ENCODE measurements around the gene SUCLG2. TPM values are rescaled to one million over a fixed set of nuclear protein-coding genes. Genes with fewer than 3 reads are reported as not detected.

SUCLG2 gene
- total RNA-seq, 3 donors from 2014 or later (not counting 1 experiment from before 2014, with no cell fraction given) = 43.6 to 55.8 (median 49.9) TPM

GRCh38 chr3:67692621-67693020 is 38.2 kb upstream of the SUCLG2 start:
- Histone ChIP-seq H3K4me1 (ENCODE audit: control insufficient read depth, insufficient read depth, low read length) (no peaks in the 10 kb centered on the region), H3K9me3 (ENCODE audit: control insufficient read depth, insufficient read depth, low read length) (no peaks in the 10 kb centered on the region), H3K4me3 (ENCODE audit: low read length) (no peak overlapping the region), H3K27ac (ENCODE audit: low read length) (no peak overlapping the region), H3K36me3 (ENCODE audit: control insufficient read depth, insufficient read depth, low read length) (no peaks in the 10 kb centered on the region), H3K27me3 (ENCODE audit: control insufficient read depth, insufficient read depth, low read length) (no peaks in the 10 kb centered on the region)
- DNase-seq (no peak), ATAC-seq (no peak)
- H3K9me3 Mint-ChIP-seq = peaks cover 0 to 2% of the 10 kb centered on the region in 2 donors
- WGBS (ENCODE audit: insufficient coverage) = 77% methylated on average over 4 of the region's 4 CpGs
- no peak overlapping the region for H3K27ac Mint-ChIP-seq
- H3K27me3 Mint-ChIP-seq (ENCODE audit: low read depth in 2 of 2) = peaks cover 21 to 61% of the 10 kb centered on the region in 2 donors
- no peaks in the 10 kb centered on the region for H3K4me1 Mint-ChIP-seq
- no peak overlapping the region for H3K4me3 Mint-ChIP-seq
- TF ChIP-seq, protein P1, sequence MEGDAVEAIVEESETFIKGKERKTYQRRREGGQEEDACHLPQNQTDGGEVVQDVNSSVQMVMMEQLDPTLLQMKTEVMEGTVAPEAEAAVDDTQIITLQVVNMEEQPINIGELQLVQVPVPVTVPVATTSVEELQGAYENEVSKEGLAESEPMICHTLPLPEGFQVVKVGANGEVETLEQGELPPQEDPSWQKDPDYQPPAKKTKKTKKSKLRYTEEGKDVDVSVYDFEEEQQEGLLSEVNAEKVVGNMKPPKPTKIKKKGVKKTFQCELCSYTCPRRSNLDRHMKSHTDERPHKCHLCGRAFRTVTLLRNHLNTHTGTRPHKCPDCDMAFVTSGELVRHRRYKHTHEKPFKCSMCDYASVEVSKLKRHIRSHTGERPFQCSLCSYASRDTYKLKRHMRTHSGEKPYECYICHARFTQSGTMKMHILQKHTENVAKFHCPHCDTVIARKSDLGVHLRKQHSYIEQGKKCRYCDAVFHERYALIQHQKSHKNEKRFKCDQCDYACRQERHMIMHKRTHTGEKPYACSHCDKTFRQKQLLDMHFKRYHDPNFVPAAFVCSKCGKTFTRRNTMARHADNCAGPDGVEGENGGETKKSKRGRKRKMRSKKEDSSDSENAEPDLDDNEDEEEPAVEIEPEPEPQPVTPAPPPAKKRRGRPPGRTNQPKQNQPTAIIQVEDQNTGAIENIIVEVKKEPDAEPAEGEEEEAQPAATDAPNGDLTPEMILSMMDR (IDR thresholded peaks at IDR 0.05) = no peak
- intact Hi-C loops (cut with micrococcal nuclease) = no loop called here
- H3K36me3 Mint-ChIP-seq = peaks cover 7% of the 10 kb centered on the region

DNA sequence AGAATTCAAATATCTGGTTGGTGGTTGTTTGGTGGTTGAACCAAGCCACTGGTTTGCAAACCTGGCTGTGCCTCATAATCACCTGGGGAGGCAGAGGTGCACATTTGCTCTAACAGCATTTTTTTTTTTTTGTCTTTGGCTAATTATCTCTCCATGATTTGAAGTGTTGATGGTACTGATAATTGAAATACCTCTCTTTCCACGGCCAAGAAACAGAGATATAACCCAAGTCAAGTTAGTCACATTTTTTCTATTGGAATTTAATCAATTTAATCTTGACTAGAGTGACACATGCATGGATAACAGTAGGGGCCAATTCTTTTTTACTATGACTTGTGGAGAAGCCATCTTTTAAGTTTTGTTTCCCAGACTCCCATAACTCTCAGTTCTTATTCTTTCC is 37.5 kb upstream of the SUCLG2 start:
- DNase-seq (no peak), ATAC-seq (no peak)
- no peaks in the 10 kb centered on the region for H3K9me3 ChIP-seq (ENCODE audit: control insufficient read depth, insufficient read depth, low read length)
- H3K36me3 ChIP-seq (ENCODE audit: control insufficient read depth, insufficient read depth, low read length) = no peaks in the 10 kb centered on the region
- peaks cover 21 to 57% of the 10 kb centered on the region in 2 donors for H3K27me3 Mint-ChIP-seq (ENCODE audit: low read depth in 2 of 2)
- peaks cover 7% of the 10 kb centered on the region for H3K36me3 Mint-ChIP-seq
- TF ChIP-seq, protein P1 (IDR thresholded peaks at IDR 0.05) = no peak
- H3K27ac Mint-ChIP-seq = no peak overlapping the region
- peaks cover 0 to 2% of the 10 kb centered on the region in 2 donors for H3K9me3 Mint-ChIP-seq
- no peak overlapping the region for H3K27ac ChIP-seq (ENCODE audit: low read length)
- no peak overlapping the region for H3K4me3 ChIP-seq (ENCODE audit: low read length)
- H3K27me3 ChIP-seq (ENCODE audit: control insufficient read depth, insufficient read depth, low read length) = no peaks in the 10 kb centered on the region
- H3K4me1 Mint-ChIP-seq = peaks cover 0 to under 1% of the 10 kb centered on the region in 2 donors
- no peaks in the 10 kb centered on the region for H3K4me1 ChIP-seq (ENCODE audit: control insufficient read depth, insufficient read depth, low read length)
- intact Hi-C loops (cut with micrococcal nuclease) = no loop called here
- no CpG with 5 or more reads among the region's 1 CpG for whole genome bisulfite sequencing (ENCODE audit: insufficient coverage)
- H3K4me3 Mint-ChIP-seq = no peak overlapping the region

DNA sequence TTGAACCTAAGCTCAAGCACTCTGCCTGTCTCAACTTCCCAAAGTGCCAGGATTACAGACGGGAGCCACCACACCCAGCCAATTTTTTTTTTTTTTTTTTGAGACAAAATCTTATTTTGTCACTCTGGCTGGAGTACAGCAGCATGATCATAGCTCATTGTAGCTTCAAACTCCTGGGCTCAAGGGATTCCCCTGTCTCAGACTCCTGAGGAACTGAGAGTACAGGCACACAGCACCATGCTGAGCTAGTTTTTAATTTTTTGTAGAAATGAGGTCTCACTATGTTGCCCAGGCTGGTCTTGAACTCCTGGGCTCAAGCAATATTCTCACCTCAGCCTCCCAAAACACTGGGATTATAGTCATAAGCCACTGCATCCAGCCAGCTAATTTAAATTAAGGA is 36.8 kb upstream of the SUCLG2 start:
- H3K4me1 ChIP-seq (ENCODE audit: control insufficient read depth, insufficient read depth, low read length) = no peaks in the 10 kb centered on the region
- H3K9me3 ChIP-seq (ENCODE audit: control insufficient read depth, insufficient read depth, low read length) = no peaks in the 10 kb centered on the region
- ATAC-seq (no peak), DNase-seq (no peak)
- TF ChIP-seq, protein P1 (IDR thresholded peaks at IDR 0.05) = no peak
- intact Hi-C loops (cut with micrococcal nuclease) = no loop called here
- Mint-ChIP-seq H3K27ac (no peak overlapping the region), H3K36me3 (peaks cover 7% of the 10 kb centered on the region), H3K4me1 (peaks cover 4 to 7% of the 10 kb centered on the region in 2 donors), H3K9me3 (peaks cover 0 to 2% of the 10 kb centered on the region in 2 donors), H3K27me3 (ENCODE audit: low read depth in 2 of 2) (peaks cover 17 to 51% of the 10 kb centered on the region in 2 donors), H3K4me3 (no peak overlapping the region)
- no peaks in the 10 kb centered on the region for H3K36me3 ChIP-seq (ENCODE audit: control insufficient read depth, insufficient read depth, low read length)
- WGBS (ENCODE audit: insufficient coverage) = 73% methylated on average over 1 of the region's 1 CpG
- no peak overlapping the region for H3K27ac ChIP-seq (ENCODE audit: low read length)
- no peaks in the 10 kb centered on the region for H3K27me3 ChIP-seq (ENCODE audit: control insufficient read depth, insufficient read depth, low read length)
- H3K4me3 ChIP-seq (ENCODE audit: low read length) = no peak overlapping the region

GRCh38 chr3:67689806-67690205 is 35.4 kb upstream of the SUCLG2 start:
- 93% methylated on average over 1 of the region's 1 CpG for WGBS (ENCODE audit: insufficient coverage)
- Mint-ChIP-seq H3K27me3 (ENCODE audit: low read depth in 2 of 2) (peaks cover 17 to 50% of the 10 kb centered on the region in 2 donors), H3K4me3 (no peak overlapping the region), H3K27ac (no peak overlapping the region), H3K4me1 (peaks cover 14 to 18% of the 10 kb centered on the region in 2 donors), H3K9me3 (peaks cover 0 to 2% of the 10 kb centered on the region in 2 donors), H3K36me3 (peaks cover 7% of the 10 kb centered on the region)
- no peaks in the 10 kb centered on the region for H3K4me1 ChIP-seq (ENCODE audit: control insufficient read depth, insufficient read depth, low read length)
- ATAC-seq (no peak), DNase-seq (no peak)
- H3K9me3 ChIP-seq (ENCODE audit: control insufficient read depth, insufficient read depth, low read length) = no peaks in the 10 kb centered on the region
- no peaks in the 10 kb centered on the region for H3K27me3 ChIP-seq (ENCODE audit: control insufficient read depth, insufficient read depth, low read length)
- intact Hi-C loops (cut with micrococcal nuclease) = no loop called here
- TF ChIP-seq, protein P1 (IDR thresholded peaks at IDR 0.05) = no peak
- no peak overlapping the region for H3K27ac ChIP-seq (ENCODE audit: low read length)
- no peak overlapping the region for H3K4me3 ChIP-seq (ENCODE audit: low read length)
- no peaks in the 10 kb centered on the region for H3K36me3 ChIP-seq (ENCODE audit: control insufficient read depth, insufficient read depth, low read length)

All from natural killer cell (primary cell).